RCC 7860 (cell line): ENCODE measurements around the gene WDR17.
"Not testable (repeated sequence)": the region's sequence is repeated elsewhere in the genome, so short reads cannot be mapped to it uniquely, and the experiment has no call there.

Experiments used
- DNase-seq: peaks from one replicate; pipeline ENCODE4 v3.0.0-alpha.2; 2015; ENCODE audit warnings: low spot score
- FAIRE-seq: peaks from 2 replicates; lab custom pipeline; 2012; peaks lifted over from hg19 to GRCh38; lab: Jason Lieb, UNC

The WDR17 gene

GRCh38 chr4:176189891-176190795 lies 124.5 kb downstream of the WDR17 start:
- FAIRE-seq (no peak), DNase-seq (no peak)

- DNase-seq (peak; percentile 51), FAIRE-seq (no peak)
Observed at GRCh38 chr4:176191974-176192373, 126.3 kb downstream of the WDR17 start.

DNA sequence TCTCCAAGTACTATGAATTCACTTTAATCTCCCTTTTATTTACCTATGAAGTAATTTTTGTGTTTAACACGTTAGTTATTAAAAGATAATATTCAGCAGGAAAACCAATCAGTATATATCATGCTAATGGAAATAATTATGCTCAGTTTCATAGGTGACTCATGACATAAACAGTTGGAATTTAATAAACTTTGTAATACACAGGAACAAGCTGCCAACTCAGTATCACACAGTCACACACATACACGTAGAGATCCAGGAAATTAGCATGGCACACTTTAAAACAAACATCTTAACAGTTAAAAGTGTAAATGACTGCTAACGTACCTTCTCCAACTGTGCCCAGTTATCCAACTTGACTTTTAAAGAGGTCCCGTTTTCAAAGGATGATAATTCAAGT lies 127.5 kb downstream of the WDR17 start:
- DNase-seq: peak; percentile 51

GRCh38 chr4:176193938-176194337 lies 128.3 kb downstream of the WDR17 start:
- FAIRE-seq: peak; percentile 87

More for the DNA sequence above, 127.5 kb downstream of the WDR17 start:
- peak; percentile 64 for FAIRE-seq

GRCh38 chr4:176195184-176195978 lies 129.7 kb downstream of the WDR17 start, which contains the start of gene SPATA4:
Gene SPATA4, minus strand, starts transcription at chr4:176195585. Its CDS starts 23 bp downstream, at chr4:176195562.
- DNase-seq (peak; percentile 75), FAIRE-seq (no peak)

More at GRCh38 chr4:176193938-176194337, 128.3 kb downstream of the WDR17 start:
- DNase-seq: peak; percentile 89

- DNase-seq: no peak
- FAIRE-seq: no peak
Observed at GRCh38 chr4:176198316-176198903, 132.8 kb downstream of the WDR17 start.

DNA sequence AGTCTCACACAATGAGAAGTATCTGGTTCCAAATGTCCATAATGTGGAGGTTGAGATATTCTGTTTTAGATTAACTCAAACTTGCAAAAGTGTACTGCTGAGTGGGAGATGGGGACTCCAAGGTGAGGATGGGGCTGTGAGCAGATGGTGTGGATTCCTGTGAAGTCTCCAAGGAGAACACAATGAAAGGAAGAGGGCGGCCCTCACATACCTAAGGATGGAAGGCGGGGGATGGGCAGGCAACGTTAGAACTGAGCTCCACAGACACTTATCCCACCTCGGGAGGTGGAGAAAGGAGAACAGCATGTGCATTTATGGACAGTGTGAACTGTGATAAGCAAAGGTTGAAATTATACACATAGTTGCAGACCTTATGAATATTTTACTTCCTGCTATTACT lies 139.7 kb downstream of the WDR17 start:
- FAIRE-seq (no peak), DNase-seq (no peak)

DNA sequence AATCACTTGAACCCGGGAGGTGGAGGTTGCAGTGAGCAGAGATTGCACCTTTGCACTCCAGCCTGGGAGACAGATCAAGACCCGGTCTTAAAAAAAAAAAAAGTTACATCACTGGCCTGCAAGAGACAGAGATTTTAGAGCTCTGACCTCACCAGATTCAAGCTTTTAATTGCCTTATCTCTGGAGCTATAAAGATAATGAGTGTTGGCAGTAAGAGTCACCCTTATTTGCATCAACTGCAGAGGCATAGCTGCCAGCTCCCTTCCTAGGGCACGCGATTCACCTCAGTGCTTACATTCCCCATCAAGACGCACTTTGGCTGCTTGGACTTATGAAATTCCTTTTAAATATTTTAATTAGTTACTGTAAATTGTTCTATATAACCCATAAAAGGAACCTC lies 142.2 kb downstream of the WDR17 start:
- no peak for FAIRE-seq
- no peak for DNase-seq

GRCh38 chr4:176209535-176209934 lies 143.9 kb downstream of the WDR17 start:
- no peak for DNase-seq
- no peak for FAIRE-seq

DNA sequence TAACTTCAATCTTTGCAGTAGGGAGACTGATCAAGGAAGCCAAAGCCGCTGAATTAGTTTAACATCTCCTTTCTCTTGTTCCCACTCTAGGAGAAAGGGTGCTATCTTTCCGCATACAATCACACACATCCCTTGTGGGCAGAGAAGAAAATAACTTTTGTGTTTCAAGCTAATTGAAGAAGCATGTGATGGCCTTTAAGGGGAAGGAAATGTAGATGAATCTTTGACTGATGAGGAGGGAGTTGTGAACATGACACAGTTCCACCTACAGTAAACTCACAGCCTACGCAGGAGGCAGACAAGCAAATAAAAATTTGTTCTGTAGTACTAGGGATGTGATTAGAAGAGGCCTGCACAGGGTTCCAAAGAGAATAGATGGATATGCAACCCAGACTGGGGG lies 144.5 kb downstream of the WDR17 start:
- DNase-seq (no peak), FAIRE-seq (no peak)

DNA sequence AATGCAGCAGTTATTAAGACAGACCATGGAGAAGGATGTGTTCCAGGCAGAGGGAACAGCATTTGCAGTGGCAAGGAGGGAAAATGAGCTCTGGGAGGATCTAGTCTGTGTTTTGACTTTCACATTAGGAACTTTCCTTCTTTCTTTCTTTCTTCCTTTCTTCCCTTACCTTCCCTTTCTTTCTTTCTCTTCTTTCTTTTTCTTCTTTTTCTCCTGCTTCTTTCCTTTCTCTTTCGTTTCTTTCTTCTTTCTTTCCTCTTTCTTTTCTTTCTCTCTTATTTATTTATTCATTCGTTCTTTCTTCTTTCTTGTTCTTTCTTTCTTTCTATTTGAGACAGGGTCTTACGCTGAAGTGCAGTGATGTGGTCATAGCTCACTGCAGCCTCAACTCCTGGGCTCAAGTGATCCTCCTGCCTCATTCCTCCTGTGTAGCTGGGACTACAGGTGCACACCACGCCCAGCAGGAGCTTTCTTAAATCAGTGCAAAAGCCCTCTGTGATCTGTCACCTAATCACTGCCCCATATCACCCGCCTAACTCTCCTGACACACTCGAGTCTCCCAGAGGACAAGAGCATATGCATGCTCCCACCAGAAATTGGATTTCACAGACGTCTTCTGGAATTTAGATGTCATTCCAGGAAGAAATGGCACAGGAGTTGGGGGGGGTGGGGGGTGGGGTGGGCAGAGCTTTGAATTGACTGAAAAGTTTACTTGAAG lies 145.1 kb downstream of the WDR17 start:
- DNase-seq (no peak), FAIRE-seq (no peak)

DNA sequence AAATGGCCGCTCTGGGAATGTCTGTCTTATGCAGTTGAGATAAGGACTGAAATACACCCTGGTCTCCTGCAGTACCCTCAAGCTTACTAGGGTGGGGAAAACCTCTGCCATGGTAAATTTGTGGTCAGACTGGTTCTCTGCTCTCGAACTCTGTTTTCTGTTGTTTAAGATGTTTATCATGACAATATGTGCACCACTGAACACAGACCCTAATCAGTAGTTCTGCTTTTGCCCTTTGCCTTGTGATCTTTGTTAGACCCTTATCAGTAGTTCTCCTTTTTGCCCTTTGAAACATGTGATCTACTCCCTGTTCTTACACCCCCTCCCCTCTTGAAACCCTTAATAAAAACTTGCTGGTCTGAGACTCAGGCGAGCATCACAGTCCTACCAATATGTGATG lies 146.7 kb downstream of the WDR17 start:
- FAIRE-seq, DNase-seq: not testable (repeated sequence)

DNA sequence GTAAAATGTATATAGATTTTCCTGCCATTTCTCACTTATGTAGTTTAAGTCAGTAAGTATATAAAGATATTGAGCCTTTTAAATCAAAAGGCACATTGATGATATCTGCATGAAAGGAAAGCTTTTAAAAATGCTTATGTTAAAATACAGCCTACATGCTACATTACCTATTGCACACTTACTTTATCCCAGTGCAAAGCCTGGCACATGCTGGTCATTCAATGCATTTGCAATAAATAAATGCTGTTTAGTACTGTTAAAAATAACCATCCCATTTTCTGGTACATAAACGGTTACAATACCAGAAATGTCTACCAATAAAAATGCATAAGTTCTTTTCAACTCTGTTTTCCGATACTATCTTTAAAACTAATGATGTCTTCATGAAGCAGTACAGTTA lies 151.9 kb downstream of the WDR17 start:
- no peak for FAIRE-seq
- DNase-seq: no peak

- FAIRE-seq (no peak), DNase-seq (no peak)
Observed at GRCh38 chr4:176222149-176222548, 156.5 kb downstream of the WDR17 start.

DNA sequence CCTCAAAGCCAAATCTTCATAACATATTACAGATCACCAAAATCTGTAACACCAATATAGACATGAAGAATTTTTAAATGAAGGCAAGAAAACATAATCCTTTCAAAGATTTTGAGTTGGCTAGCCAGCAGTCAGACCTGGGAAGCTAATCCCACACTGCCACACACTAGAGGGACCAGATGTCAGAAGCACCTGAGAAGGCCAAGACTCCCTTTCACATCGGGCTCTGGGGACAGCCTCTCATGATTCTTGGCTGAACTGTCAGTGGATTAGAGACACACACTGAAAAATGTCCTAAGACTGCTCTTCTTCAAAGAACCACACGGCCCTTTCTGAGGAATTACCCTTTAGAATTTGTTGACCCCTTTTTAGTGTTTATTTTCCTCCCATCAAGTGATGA lies 157.9 kb downstream of the WDR17 start:
- FAIRE-seq: no peak
- DNase-seq: no peak

- FAIRE-seq: no peak
- no peak for DNase-seq
Observed at GRCh38 chr4:176226736-176227135, 161.1 kb downstream of the WDR17 start.

DNA sequence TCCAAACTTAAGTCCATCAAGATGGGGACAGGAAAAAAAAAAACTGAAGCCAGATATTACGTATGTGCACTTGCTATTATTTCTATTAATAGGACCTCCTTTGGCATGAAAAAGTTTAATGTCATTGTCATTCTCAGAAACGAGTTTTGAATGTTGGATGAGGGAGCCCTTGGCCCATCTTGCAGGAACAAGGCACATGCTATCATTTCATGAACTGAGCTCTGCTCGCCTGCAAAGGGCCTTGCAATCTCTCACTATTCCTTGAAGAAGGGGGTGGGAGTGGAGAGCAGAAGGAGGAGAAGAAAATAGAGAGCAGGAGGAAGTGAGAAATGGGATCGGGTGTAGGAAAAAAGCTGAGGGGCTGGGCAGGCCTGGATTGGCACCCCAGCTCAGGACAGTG lies 164.0 kb downstream of the WDR17 start:
- no peak for DNase-seq
- FAIRE-seq: no peak
